Spleen (tissue), 7 donors: ENCODE measurements around the gene PARD3.

Source experiments
- POLR2A ChIP-seq, 3 donors: fragments of 450-650 bp; IDR thresholded peaks; one replicate each; pipeline ENCODE4 v1.5.1; 2017; ENCODE audit warnings: antibody characterized with exemption in 3 of 3, mild to moderate bottlenecking in 1 of 3
- POLR2AphosphoS5 ChIP-seq, 3 donors: sonication (generic); formaldehyde crosslinking; IDR thresholded peaks; one replicate each; pipeline ENCODE4 v1.5.1; 2017; ENCODE audit warnings: antibody characterized with exemption in 3 of 3
- TF ChIP-seq, protein P1 (sequence below), 11 experiments: fragments of 200-600 bp in 7 of 11; fragments of 450-650 bp in 4 of 11; sonication (generic) in 4 of 11; IDR thresholded peaks in 8 of 11; conservative IDR thresholded peaks in 3 of 11; 1 replicate in 7 of 11; 2 replicates in 4 of 11; pipeline versions ENCODE4 v1.4.0 to v1.8.0; 2016 to 2021; ENCODE audit warnings: antibody characterized with exemption in 11 of 11, inconsistent platforms in 4 of 11, mild to moderate bottlenecking in 1 of 11
- donor health status: DM: no; HTN: no; CAD: no; lungs with moderate emphysema.
- donor health status: DM: no; HTN: no; CAD: no.
- donor health status: DM: no; HTN: no; CAD: no.

DNA sequence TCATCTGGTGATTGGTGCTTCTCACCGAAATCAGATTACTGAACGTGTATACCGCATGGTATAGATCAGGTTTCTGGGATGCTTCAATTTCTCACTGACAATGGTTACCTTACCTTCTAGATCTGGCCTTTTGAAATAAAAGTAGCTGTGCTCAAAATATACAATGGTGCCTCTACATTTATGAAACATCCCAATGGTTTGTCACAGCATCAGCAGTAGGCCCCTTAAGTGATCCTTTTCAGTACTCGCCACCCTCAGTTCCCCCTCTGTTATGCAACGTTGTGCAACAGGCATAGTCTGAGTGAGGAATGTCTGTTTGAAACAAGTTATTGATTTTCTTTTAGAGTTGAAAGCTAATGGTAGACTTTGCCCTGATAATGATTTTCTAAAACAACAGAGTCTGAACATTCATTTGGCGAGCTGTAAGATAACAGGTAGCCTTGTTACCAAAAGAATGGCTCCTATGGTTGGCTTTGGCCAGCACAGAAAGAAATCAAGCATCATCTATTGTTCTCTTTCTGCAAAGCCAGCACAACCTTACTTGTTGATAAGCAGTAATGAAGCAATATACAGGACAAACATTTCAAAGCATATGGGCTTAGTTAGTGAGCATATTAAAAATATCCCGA is 693.9 kb downstream of the PARD3 start:
- TF ChIP-seq, protein P1, sequence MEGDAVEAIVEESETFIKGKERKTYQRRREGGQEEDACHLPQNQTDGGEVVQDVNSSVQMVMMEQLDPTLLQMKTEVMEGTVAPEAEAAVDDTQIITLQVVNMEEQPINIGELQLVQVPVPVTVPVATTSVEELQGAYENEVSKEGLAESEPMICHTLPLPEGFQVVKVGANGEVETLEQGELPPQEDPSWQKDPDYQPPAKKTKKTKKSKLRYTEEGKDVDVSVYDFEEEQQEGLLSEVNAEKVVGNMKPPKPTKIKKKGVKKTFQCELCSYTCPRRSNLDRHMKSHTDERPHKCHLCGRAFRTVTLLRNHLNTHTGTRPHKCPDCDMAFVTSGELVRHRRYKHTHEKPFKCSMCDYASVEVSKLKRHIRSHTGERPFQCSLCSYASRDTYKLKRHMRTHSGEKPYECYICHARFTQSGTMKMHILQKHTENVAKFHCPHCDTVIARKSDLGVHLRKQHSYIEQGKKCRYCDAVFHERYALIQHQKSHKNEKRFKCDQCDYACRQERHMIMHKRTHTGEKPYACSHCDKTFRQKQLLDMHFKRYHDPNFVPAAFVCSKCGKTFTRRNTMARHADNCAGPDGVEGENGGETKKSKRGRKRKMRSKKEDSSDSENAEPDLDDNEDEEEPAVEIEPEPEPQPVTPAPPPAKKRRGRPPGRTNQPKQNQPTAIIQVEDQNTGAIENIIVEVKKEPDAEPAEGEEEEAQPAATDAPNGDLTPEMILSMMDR (IDR thresholded peaks at IDR 0.05 in 8 of 11, conservative IDR thresholded peaks at IDR 0.05 in 3 of 11), result no peak
- TF ChIP-seq POLR2AphosphoS5 (IDR thresholded peaks at IDR 0.05), result no peak
- TF ChIP-seq POLR2A (IDR thresholded peaks at IDR 0.05), result no peak
